ENCODE data around the gene ALDH16A1.

The ALDH16A1 gene

DNA sequence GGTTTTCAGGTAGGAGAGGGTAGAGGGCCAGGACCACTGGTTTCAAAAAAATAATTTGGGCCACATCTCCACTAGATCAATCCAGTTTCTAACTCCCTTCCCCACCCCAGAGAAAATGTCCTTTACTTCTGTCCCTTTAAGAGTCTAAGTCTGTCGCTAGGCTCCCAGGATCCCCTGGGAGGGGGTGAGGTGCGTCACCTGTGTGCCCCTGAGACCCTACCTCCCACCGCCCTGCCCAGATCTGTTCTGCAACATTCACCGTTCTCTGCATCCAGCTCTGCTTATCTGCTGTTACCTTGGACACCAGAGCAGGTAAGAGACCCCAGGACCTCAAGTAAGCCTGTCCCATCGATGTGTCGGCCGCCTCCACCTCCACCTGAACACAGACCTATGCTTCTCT is 27.8 kb upstream of the ALDH16A1 start, which contains the start of gene GFY:
GFY (plus strand) TSS at position 211 of the 400 bp plus-strand sequence. CDS start 1,043 bp downstream, outside the sequence.
- peak; percentile 5 for DNase-seq

DNA sequence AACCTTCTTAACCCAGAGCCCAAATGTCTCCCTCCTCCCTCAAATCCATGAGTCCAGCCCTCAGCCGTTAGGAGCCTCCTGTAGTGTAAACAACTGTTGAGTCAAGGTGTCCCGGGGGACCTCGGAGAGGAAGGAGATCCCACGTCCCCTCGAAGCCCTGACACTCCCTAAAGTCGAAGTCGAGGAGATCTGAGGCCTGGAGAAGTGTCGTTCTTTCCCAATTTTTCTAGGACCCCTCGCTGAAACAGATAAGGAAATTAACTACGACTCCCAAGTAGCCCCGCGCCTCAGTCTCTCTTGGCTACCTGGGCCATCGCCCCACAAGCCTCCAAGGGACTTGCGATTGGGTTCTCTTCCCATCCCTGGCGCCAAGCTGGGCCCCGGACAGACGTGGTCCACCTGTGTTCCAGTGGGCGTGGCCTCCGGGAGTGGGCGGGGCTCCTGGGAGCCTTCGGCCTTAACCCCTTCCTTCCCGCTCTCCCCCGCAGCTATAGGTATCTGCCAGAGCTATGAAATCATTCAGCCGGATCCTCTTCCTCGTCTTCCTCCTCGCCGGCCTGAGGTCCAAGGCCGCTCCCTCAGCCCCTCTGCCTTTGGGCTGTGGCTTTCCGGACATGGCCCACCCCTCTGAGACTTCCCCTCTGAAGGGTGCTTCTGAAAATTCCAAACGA is 27.0 kb upstream of the ALDH16A1 start:
- DNase-seq, result peak; percentile 55

DNA sequence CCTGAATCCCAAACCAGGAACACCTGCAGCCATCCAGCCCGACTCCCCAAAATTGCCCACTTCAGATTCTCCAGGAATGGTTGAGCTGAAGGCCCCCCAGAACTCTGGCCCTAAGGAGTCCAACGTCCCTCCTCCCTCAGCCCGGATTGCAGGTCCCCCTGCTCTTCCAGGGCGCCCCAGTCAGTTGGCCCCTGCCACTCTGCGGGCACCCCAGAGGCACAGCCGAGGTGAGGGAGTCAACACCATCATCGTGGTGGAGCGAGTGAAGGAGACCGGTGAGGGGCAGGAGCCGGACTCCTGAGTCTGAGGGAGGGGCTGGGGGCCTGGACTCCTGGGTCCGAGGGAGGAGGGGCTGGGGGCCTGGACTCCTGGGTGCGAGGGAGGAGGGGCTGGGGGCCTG is 25.7 kb upstream of the ALDH16A1 start:
- DNase-seq, result no peak

DNA sequence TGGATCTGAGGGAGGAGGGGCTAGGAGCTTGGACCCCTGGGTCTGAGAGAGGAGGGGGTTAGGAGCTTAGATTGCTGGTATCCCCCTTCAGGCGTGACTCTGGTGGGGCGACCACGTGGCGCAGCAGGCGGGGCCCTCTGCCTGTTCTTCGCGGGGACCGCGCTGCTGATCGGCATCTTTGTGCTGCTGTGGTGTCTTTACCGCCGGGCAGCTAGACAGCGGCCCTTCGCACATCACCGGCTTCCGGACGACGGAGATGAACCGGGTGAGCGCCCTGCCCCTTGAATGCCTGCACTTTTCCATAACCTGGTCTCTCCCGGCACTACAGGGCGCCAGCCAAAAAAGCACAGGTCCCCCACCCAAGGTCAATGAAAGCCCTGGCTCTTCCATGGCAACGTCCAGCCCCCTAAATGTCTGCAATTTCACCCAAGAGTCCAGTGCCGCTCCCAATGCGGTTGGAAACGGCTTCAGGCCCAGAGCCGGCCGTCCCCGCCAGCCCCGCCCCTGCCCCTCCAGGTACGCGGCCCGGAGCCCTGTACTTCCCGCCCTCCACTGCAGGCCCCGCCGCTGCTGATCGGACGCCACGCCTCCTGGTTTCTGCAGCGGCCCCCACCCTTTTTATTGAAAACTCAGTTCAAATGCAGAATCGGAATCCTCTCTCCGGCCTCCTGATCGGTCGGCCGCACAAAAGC is 25.0 kb upstream of the ALDH16A1 start:
- no peak for DNase-seq

DNA sequence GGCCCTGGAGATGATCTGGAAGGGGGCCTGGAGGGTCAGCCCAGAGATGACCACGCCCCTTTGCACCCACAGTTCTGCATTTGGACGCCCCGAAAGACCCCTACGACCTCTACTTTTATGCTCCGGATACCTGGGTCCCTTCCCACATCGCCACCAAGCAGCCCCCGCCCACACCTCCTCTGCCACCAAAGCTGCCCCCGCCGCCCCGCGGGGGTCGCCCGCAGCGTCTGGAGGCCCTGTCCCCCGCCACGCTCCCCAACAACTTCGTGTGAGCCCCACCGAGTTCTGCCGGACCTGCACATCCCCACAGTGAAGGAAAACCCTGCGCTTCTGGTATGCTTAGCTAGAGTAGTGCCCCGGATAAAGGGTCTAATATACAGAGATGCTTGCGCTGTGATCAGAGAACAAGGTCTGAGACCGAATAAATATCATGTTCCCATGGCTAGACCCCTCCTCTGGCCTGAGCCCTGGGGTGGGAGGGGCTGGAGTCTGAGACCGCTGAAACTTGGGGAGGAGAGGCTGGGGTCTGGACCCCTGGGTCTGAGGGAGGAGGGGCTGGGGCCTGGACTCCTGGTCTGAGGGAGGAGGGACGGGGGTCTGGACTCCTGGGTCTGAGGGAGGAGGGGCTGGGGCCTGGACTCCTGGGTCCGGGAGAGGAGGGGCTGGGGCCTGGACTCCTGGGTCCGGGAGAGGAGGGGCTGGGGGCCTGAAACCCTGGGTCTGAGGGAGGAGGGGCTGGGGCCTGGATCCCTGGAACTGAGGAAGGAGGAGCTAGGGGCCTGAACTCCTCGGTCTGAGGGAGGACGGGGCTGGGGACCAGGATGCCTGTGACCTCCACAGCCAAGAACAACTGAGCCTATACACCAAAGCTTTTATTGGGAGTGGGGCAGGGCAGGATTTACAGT is 24.2 kb upstream of the ALDH16A1 start:
- no peak for DNase-seq

DNA sequence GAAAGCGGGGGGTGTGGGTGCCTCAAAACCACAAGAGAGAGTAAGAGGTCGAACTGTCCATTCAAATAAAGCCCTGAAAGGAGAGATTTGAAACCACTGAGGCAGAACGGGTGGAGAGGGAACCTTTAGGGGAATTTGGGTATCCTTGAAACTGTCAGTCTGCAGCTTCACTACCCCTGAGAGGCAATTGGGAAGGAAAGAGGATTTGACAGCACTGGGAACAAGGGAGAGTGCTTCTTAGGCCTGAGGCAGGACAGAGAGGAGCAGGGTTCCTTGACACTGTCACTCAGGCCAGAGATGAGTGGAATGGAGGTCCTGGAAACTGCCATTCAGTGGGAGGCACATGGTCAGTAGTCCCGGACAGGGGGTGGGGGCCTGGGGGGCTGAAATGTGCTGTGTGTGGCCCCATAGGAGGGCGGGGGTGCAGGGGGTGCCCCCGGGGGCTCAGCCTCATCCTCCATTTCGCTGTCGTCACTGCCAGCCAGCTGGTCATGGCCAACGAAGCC is 22.8 kb upstream of the ALDH16A1 start:
- no peak for DNase-seq

DNA sequence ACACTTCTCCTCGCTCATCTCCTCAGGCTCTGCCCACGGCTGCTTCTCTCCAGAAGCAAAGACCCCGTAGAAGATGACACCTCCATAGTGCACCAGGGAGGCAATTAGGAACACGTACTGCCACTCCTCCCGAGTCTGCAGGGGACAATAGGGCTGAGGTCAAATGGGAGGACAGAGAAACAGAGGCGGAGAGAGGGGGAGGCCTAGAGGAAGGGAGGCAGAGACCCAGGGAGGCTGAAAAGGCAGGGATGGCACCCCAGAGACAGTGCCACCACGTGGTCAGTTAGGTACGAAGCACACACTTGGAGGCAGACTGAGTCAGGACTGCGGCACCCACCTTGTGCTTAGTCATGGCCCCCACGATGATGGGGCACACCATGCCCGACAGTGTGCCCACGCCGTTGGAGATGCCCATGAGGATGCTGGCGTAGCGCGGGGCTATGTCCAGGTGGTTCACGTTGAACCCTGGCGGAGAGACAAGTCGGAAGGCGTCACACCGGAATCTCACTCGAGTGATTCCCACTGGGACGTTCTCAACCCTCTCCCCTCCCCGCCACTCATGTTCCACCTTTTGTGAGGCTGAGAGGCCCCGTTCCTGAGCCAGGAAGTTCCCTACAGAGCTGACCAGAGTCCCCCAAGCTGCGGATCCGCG is 22.2 kb upstream of the ALDH16A1 start:
- DNase-seq, result no peak

DNA sequence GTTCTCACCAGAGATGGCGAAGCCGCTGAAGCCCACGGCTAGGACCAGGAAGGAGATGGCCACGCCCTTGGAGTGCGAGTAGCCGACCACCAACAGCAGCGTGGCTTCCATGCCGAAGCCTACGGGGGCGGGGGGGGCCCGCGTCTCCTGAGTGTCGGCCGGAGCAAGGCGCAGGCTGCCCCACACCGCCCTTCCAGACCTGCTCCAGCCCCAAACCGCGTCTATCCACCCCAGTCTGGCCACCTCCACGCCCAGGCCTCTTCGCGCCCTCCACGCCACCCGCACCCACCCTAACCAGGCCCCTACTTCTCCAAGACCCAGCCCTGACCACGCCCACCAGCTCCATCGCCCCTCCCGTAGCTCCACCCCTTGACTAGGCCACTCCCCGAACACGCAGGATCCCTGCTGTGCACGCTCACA is 21.7 kb upstream of the ALDH16A1 start:
- no peak for DNase-seq

DNA sequence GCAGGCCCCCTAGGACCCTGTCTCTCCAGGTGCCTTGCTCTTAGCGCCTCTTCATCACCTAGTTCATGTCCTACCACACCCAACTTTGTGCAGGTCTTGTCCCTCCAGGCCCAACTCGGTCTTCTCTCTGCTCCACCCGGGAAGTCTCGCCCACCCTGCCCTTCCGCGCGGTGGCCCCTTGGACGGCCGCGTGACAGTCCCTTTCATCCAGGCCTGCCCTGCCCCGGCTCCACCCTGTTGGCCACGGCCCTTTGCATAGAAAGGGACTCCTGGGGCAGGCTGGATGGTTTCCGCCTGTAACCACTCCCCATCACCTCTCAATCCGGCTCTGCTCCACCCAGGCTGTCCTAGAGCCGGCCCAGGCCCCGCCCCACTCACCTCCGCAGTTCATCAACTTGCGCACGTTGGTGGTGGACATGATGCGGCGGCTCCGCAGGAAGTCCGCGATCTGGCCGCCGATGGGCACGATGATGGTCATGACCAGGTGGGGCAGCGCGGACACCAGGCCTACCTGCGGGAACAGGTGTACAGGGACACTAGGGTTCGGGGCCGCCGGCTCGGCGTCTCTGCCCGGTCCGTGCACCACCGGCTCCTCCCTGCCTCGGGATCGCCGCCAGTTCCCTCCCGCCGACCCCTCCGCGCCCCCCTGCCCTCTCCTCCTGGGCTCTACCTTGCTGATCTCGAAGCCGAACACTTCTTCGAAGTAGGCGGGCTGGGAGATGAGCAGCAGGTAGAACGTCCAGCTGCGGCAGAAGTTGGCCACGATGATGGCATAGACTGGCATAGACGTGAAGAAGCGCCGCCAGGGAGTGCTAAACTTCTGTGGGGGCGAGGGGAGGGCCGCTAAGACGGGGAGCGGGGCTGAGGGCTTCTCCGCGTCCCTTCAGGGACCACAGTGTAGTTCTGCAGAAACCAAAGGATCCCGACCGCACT is 20.6 kb upstream of the ALDH16A1 start:
- DNase-seq, result no peak

DNA sequence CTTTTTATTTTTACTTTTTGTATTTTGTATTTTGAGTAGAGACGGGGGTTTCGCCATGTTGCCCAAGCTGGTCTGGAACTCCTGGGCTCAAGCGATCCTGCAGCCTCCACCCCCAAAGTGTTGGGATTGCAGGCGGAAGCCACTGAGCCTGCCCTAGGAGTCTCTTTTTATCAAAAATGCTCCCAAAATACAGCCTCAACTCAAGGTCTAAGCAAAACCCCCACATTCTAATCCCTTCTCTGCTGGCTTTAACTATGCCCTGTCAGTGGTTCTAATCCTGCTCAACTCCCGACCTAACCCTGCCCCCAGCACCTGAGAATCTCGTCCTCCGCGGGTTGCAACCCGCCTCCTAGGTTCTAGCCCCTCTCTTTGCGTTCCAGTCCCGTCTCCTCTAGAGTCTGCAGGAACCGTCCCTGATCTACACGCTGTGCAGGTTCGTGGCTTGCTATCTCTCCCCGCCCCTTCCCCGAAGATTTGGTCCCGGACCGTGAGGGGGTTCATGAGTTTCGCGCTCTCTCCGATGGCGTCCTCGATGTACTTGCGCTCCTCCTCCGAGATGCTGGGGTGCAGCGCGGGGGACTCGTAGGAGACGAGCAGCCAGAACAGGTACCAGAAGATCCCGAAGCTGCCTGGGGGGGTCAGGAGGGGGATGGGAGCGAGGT is 19.7 kb upstream of the ALDH16A1 start:
- no peak for DNase-seq

DNA sequence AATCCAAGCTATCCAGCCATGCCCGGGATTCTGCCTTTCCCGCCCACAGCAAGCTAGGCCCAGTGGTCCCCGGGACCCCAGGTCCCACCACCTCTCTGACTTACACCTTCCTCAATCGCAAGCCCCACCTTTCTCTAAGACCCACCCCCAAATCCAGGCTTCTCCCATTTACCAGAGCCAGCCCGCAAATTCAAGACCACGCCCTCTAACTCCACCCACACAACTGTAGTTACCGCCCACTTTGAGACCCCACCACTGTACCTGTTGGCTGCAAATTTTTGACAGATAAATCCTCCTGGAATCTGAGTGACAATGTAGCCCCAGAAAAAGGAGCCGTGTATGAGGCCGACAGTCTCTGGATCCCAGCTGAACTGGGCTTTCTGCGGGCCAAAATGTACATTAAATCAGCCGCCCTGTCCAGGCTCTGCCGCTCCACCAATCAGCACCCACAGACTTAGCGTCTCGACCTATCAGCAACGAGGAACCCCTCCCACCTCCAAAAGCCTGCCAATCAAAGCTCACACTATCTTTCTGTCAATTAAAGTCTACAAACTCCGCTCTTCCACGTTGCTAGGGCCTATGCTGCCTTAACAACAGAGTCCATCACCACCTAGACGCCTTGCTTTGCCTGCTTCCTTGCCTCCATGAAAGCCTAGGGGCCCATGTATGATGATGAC is 18.0 kb upstream of the ALDH16A1 start:
- DNase-seq, result no peak

DNA sequence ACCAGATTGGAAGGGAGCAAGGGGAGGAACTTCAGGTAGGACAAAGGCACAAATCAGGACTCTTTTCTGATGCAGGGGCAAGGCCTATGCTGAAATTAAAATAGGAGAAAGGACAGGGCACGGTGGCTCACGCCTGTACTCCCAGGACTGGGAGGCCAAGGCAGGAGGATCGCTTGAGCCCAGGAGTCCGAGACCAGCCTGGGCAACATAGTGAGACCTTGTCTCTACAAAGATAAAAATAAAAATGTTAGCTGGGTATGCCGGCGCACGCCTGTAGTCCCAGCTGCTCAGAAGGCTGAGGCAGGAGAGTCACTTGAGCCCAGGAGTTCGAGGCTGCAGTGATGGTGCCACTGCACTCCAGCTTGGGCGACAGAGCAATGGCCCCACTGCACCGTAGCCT is 17.4 kb upstream of the ALDH16A1 start:
- no peak for DNase-seq

DNA sequence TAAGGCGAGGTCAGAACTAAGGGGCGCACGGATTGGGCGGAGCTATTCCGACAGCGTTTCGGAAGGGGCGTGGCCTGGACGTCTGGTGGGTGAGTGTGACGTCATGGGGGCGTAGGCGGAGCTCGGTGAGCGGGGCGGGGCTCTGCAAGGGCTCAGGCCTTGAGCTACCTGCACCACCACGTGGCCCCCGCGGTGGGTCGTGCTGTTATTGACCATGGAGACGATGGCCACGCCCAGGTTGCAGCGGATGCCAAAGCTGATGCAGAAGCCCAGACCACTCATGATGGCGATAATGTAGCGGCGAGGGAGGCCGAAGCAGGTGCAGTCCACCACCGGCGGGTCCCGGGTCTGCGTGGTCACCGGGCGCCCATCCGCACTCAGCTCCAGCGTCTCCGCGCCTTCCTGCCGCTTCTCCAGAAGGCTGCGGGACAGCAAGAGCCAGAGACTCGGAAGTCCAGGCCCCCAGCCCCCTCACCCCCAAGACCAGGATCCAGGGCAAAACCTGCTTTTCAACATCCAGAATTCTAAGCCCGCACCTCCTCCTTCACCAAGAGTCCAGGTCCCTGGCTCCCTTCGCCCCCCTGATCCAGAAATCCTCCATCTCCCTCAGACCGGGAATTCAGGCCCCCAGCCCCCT is 16.5 kb upstream of the ALDH16A1 start:
- DNase-seq, result no peak

DNA sequence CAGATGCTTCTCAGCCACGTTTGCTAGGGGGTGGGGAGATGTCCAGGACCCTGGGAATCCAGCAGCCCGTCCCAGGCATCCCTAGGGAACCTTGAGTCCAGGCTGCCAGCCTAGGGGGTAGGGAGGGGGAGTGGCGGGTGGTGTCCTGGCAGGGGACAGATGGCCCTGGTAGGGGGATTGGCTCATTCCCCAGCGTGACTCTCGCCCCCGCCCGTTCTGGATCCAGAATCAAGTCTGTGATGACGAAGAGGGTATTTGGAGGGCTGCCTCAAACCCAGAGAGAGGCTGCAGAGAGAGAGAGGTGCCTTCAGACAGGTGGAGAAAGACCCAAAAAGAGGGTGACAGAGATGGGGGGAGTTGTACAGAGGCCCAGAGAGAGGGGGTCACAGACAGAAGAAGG is 15.8 kb upstream of the ALDH16A1 start:
- no peak for DNase-seq

DNA sequence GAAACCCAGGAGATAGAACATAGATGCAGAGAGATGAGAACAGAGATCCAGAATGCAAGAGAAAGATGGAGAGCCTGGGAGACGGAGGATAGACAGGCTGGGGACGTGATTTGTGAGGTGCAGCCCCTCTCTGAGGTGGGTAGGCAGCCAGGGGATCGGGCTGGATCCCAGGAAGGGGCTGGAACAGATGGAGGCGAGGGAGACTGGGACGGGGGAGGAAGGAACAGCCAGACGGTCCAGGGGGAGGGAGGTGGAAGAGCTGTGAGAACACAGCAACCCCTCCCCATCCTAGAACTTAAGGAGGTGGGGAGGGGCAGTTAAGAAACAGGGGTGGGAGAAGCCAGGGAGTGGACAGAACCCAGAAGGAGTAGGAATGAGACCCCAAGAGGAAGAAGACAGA is 14.8 kb upstream of the ALDH16A1 start:
- no peak for DNase-seq

DNA sequence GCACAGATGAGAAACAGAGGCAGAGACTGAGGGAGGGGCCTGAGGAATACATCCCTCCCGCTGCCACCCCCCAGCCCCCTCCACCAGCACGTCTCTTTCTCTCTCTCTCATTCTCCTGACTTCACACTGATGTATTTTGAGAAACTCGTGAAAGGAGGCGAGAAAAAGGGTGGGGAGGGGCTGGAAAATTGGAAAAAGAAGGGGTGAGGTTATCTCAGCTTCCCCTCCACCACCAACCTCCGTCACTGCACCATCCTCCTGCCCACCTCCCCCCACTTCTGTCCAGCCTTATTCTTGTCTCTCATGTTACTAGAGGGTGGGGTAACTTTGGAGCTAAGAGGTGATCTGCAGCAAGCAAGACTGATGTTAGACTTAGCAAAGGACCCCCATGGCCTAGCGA is 13.2 kb upstream of the ALDH16A1 start:
- DNase-seq, result no peak

DNA sequence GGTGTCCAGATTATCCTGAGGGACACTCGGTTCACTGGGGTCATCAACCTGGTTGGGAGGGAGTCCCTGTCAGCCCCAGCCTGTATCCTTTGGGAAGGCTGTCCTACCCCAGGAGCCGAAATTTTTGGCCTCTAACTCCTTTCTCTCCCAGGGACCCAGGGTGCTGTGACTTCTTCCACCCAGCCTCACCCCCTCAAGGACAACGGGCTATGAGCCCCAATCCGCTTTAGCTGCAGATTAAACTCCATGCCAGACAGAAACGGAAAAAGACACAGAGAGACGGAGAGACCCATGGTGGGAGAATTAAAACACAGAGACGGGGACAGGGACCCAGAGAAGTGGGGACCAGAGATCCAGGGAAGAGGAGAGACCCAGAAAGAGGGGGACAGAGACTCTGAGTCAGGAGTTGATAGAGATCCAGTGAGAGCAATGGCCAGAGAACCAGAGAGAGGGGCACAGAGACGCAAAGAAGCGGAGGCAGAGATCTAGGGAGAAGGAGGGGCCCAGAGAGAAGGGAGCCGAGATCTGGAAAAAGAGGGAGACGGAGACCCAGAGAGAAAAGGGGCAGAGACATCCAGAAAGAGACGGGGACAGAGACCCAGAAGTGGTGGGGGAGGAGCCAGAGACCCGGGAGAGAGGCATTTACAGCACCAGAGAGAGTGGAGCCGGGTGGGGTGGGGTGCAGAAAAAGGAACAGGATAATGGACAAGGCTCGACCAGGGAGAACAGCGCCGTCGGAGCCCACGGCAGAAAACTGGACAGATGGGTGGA is 12.4 kb upstream of the ALDH16A1 start:
- DNase-seq, result no peak

DNA sequence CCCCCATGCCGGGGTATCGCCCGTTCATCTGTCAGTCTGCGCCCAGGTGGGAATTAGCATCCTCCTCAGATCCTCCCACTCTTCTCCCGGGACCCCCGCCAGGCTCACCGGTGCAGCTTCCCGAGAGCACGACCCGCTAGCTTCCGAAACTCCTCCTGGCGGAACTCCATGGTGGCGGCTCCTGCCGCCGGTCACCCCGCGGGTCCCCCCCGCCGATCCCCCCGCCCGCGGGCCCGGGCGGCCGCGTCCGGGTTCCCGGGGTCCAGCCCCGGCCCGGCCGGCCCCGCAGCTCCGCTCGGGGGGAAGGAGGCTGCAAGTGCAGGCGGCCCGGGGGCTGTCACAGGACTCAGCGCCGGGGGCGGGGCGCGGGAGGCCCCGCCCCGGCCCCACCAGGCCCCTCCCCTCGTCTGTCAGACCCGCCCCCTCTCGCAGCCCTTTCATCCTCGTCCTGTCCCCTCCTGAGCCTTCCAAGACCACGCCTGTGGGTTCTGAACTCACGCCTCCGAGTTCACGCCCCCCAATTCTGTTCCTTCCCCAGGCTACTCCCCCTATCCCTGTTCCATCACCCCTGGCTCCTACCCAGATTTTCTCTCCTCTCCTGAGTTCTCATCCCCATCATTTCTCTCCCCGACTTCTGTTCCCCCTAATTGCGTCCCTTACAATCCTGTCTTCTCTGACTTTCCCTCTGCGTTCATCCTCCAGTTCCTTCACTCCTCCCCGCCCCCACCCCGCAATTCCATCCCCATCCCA is 11.6 kb upstream of the ALDH16A1 start, which contains the start of gene SLC17A7:
SLC17A7 (minus strand) TSS at position 318 of the 750 bp plus-strand sequence; CDS start at position 170, 148 bp downstream.
- DNase-seq, result peak; percentile 30
